MCF 10A (cell line): Measurements from ENCODE around the gene KCNG4. TPM values are rescaled to one million over a fixed set of nuclear protein-coding genes. Genes with fewer than 3 reads are reported as not detected.

Experiments
- BruUV-seq: library from RNA; stranded (reverse); fragments of 400-500 nt; replicated peaks from 2 replicates; lab custom pipeline; 2021; lab: Mats Ljungman, UMichigan
- CTCF ChIA-PET: fragments of 300-600 bp; sonication (Branson Sonifier 250); formaldehyde crosslinking; extraction: SDS; loops from one replicate; lab custom pipeline; 2021; ENCODE audit warnings: antibody characterized with exemption, inconsistent platforms; lab: Yijun Ruan, JAX
- POLR2A ChIA-PET: fragments of 300-600, 350-650 bp; sonication (Branson Sonifier 250); formaldehyde crosslinking; extraction: SDS; loops from one replicate; lab custom pipeline; 2020; ENCODE audit warnings: antibody characterized with exemption, inconsistent platforms; lab: Yijun Ruan, JAX
- DNase-seq: peaks from one replicate; pipeline ENCODE4 v3.0.0-alpha.2; 2018; ENCODE audit not compliant: unreplicated experiment
- H3K27ac Mint-ChIP-seq: one replicate; pipeline ENCODE4 v1.8.0; 2022; ENCODE audit warnings: mild to moderate bottlenecking, low read depth, mixed read lengths; ENCODE audit not compliant: unreplicated experiment
- H3K27me3 Mint-ChIP-seq: one replicate; pipeline ENCODE4 v1.8.0; 2022; ENCODE audit warnings: mixed read lengths; ENCODE audit not compliant: insufficient read depth, unreplicated experiment
- H3K36me3 Mint-ChIP-seq: one replicate; pipeline ENCODE4 v1.8.0; 2022; ENCODE audit warnings: mild to moderate bottlenecking, moderate library complexity, mixed read lengths; ENCODE audit not compliant: insufficient read depth, unreplicated experiment
- H3K4me1 Mint-ChIP-seq: one replicate; pipeline ENCODE4 v1.8.0; 2022; ENCODE audit warnings: mixed read lengths; ENCODE audit not compliant: insufficient read depth, unreplicated experiment
- H3K4me3 Mint-ChIP-seq: one replicate; pipeline ENCODE4 v1.8.0; 2022; ENCODE audit warnings: mild to moderate bottlenecking, moderate library complexity, mixed read lengths; ENCODE audit not compliant: unreplicated experiment
- H3K9me3 Mint-ChIP-seq: one replicate; pipeline ENCODE4 v1.8.0; 2022; ENCODE audit warnings: mixed read lengths; ENCODE audit not compliant: unreplicated experiment
- CTCF ChIP-seq: fragments of 200-600 bp; IDR thresholded peaks from one replicate; pipeline ENCODE4 v1.8.0; 2022; ENCODE audit warnings: antibody characterized with exemption, mild to moderate bottlenecking; ENCODE audit not compliant: unreplicated experiment
- intact Hi-C: fragments of 100-400 bp; cut with micrococcal nuclease; formaldehyde crosslinking; loops from 2 replicates; pipeline ENCODE4 v1.14.1; 2022
- total RNA-seq: library from RNA; stranded (reverse); gene quantifications from 2 replicates; pipeline ENCODE4 v1.2.3, GENCODE V29; 2022

KCNG4 gene
- total RNA-seq, 1 experiment from 2014 or later: not detected

- Mint-ChIP-seq H3K9me3 (no peaks in the 10 kb centered on the region), H3K27me3 (peaks cover 1% of the 10 kb centered on the region), H3K36me3 (peaks cover 4% of the 10 kb centered on the region), H3K27ac (no peak overlapping the region), H3K4me3 (no peak overlapping the region), H3K4me1 (no peaks in the 10 kb centered on the region)
- BruUV-seq: no TSS peak
- no peak for TF ChIP-seq CTCF
- ChIA-PET POLR2A (interaction anchor here (0.7 kb wide), 1 partner anchor 27 kb away, joined by 3 read pairs; no protein-coding TSS in a partner anchor), CTCF (interaction anchor here (0.6 kb wide), 1 partner anchor 43 kb away, joined by 5 read pairs; no protein-coding TSS in a partner anchor)
- intact Hi-C loops: no loop called here
- no peak for DNase-seq
These were observed 14.2 kb downstream of the KCNG4 start for GRCh38 chr16:84225571-84225970.

- peaks cover 4% of the 10 kb centered on the region for H3K36me3 Mint-ChIP-seq
- no peak overlapping the region for H3K4me3 Mint-ChIP-seq
- no peaks in the 10 kb centered on the region for H3K27me3 Mint-ChIP-seq
- intact Hi-C loops: no loop called here
- H3K27ac Mint-ChIP-seq: no peak overlapping the region
- TF ChIP-seq CTCF: no peak
- no peaks in the 10 kb centered on the region for H3K4me1 Mint-ChIP-seq
- POLR2A ChIA-PET: interaction anchor here (0.7 kb wide), 1 partner anchor 27 kb away, joined by 3 read pairs; no protein-coding TSS in a partner anchor
- no peaks in the 10 kb centered on the region for H3K9me3 Mint-ChIP-seq
- BruUV-seq: no TSS peak
- DNase-seq: no peak
- CTCF ChIA-PET: no interaction called here
These were observed 14.7 kb downstream of the KCNG4 start for GRCh38 chr16:84225126-84225525.

GRCh38 chr16:84224554-84224953 lies 15.3 kb downstream of the KCNG4 start:
- POLR2A ChIA-PET: no interaction called here
- CTCF ChIA-PET: interaction anchor here (0.6 kb wide), 1 partner anchor 651 kb away, joined by 3 read pairs; no protein-coding TSS in a partner anchor
- H3K27ac Mint-ChIP-seq: no peak overlapping the region
- H3K36me3 Mint-ChIP-seq: peaks cover 4% of the 10 kb centered on the region
- no peaks in the 10 kb centered on the region for H3K9me3 Mint-ChIP-seq
- no TSS peak for BruUV-seq
- no peaks in the 10 kb centered on the region for H3K4me1 Mint-ChIP-seq
- H3K27me3 Mint-ChIP-seq: no peaks in the 10 kb centered on the region
- intact Hi-C loops: no loop called here
- TF ChIP-seq CTCF: no peak
- H3K4me3 Mint-ChIP-seq: no peak overlapping the region
- DNase-seq: no peak

- CTCF ChIA-PET: no interaction called here
- no peaks in the 10 kb centered on the region for H3K9me3 Mint-ChIP-seq
- BruUV-seq: no TSS peak
- no peak for DNase-seq
- intact Hi-C loops: no loop called here
- peaks cover 8% of the 10 kb centered on the region for H3K27me3 Mint-ChIP-seq
- TF ChIP-seq CTCF: no peak
- no peaks in the 10 kb centered on the region for H3K4me1 Mint-ChIP-seq
- no peak overlapping the region for H3K4me3 Mint-ChIP-seq
- POLR2A ChIA-PET: no interaction called here
- H3K36me3 Mint-ChIP-seq: peaks cover 4% of the 10 kb centered on the region
- no peak overlapping the region for H3K27ac Mint-ChIP-seq
These were observed 16.4 kb downstream of the KCNG4 start for GRCh38 chr16:84223456-84223855.
